SK-N-SH (cell line): ENCODE measurements around the gene HBZ.

Experiments used
- CTCF ChIP-seq: fragments of 200-600 bp; sonication (generic); IDR thresholded peaks from 2 replicates; pipeline ENCODE4 v1.6.1; 2017; ENCODE audit warnings: antibody characterized with exemption, mild to moderate bottlenecking, moderate library complexity
- EP300 ChIP-seq, 2 experiments: IDR thresholded peaks; 2 replicates each; pipeline versions ENCODE4 v1.4.0 to v1.6.1; 2012; ENCODE audit warnings: borderline replicate concordance in 1 of 2, low read depth in 1 of 2, low read length in 1 of 2
- GABPA ChIP-seq: IDR thresholded peaks from 2 replicates; pipeline ENCODE4 v1.4.0; 2012; ENCODE audit warnings: low read depth, mild to moderate bottlenecking
- GATA2 ChIP-seq: sonication (generic); formaldehyde crosslinking; IDR thresholded peaks from 2 replicates; pipeline ENCODE4 v1.5.0; 2020; ENCODE audit warnings: mild to moderate bottlenecking, missing genetic modification reagents
- JUND ChIP-seq: IDR thresholded peaks from 2 replicates; pipeline ENCODE4 v1.4.0; 2012
- MAX ChIP-seq: IDR thresholded peaks from 2 replicates; pipeline ENCODE4 v1.4.0; 2012; ENCODE audit warnings: low read depth
- POLR2AphosphoS5 ChIP-seq: IDR thresholded peaks from 2 replicates; pipeline ENCODE4 v1.6.1; 2012; ENCODE audit warnings: low read depth, low read length
- RCOR1 ChIP-seq: fragments of 150-350 bp; IDR thresholded peaks from 2 replicates; pipeline ENCODE4 v1.6.1; 2017; ENCODE audit warnings: antibody characterized with exemption, low read length
- REST ChIP-seq: IDR thresholded peaks from 2 replicates; pipeline ENCODE4 v1.6.1; 2012; ENCODE audit warnings: mild to moderate bottlenecking, low read depth, low read length, moderate library complexity
- TEAD4 ChIP-seq: IDR thresholded peaks from 2 replicates; pipeline ENCODE4 v1.4.0; 2012; ENCODE audit warnings: mild to moderate bottlenecking, borderline replicate concordance; ENCODE audit not compliant: insufficient read depth
- USF1 ChIP-seq: IDR thresholded peaks from 2 replicates; pipeline ENCODE4 v1.4.0; 2012; ENCODE audit warnings: low read depth, borderline replicate concordance
- USF2 ChIP-seq: fragments of 150-350 bp; IDR thresholded peaks from 2 replicates; pipeline ENCODE4 v1.6.1; 2017; ENCODE audit warnings: antibody characterized with exemption, low read length, low read depth, borderline replicate concordance
- YY1 ChIP-seq: IDR thresholded peaks from 2 replicates; pipeline ENCODE4 v1.4.0; 2012; ENCODE audit warnings: low read depth, mild to moderate bottlenecking
- ZBTB33 ChIP-seq: IDR thresholded peaks from 2 replicates; pipeline ENCODE4 v1.4.0; 2012; ENCODE audit warnings: low read depth, borderline replicate concordance

- TF ChIP-seq TEAD4 (no peak), JUND (no peak), GABPA (no peak), CTCF (no peak), YY1 (no peak), EP300 (IDR thresholded peaks at IDR 0.05; ENCODE audit: borderline replicate concordance in 1 of 2, low read depth in 1 of 2, low read length in 1 of 2) (no peak), REST (no peak), POLR2AphosphoS5 (no peak), USF2 (no peak), GATA2 (CRISPR knock-in tag) (no peak), RCOR1 (no peak), MAX (no peak), ZBTB33 (no peak), USF1 (no peak)
These were observed 8.3 kb downstream of the HBZ start for GRCh38 chr16:160691-161190.
